Measurements from ENCODE around the gene STEAP3. TPM values are rescaled to one million over a fixed set of nuclear protein-coding genes. Genes with fewer than 3 reads are reported as not detected.
"Not testable (repeated sequence)": the region's sequence is repeated elsewhere in the genome, so short reads cannot be mapped to it uniquely, and the experiment has no call there.

Gene STEAP3
- total RNA-seq, 2 donors from 2014 or later: 0.11 TPM; not detected in 1

DNA sequence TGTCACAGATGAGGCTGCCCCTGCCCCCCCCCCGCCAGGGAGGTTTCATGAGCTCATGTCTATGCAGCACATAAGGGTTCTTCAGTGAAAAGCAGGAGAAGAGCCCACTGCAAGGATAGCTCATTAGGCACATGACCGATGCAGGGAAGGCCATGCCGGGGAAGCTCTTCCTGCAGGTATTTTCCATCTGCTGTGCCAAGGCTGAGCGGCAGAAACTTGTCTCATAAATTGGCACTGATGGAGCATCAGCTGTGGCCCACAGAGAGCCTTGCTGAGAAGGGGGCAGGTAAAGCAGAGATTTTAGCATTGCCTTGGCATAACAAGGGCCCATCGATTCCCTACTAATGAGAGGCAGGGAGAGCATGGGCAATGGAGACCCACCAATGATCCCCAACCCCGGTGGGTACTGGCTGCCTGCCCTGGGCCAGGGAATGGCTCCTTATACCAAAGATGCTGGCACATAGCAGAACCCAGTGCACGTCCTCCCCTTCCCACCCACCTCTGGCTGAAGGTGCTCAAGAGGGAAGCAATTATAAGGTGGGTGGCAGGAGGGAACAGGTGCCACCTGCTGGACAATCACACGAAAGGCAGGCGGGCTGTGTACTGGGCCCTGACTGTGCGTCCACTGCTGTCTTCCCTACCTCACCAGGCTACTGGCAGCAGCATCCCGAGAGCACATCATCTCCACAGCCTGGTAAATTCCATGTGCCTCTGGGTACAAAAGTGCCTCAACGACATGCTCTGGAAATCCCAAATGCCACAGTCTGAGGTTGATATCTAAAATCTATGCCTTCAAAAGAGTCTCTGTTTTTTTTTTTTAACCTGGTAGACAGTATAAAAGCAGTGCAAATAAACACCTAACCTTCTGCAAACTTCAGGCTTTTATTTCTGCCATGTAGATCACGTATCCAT is 41.4 kb downstream of the STEAP3 start:
- H3K27ac Mint-ChIP-seq: no peak overlapping the region
- H3K27me3 Mint-ChIP-seq: peaks cover 9% of the 10 kb centered on the region
- H3K9me3 Mint-ChIP-seq: no peaks in the 10 kb centered on the region
- no peaks in the 10 kb centered on the region for H3K4me1 Mint-ChIP-seq
- H3K36me3 Mint-ChIP-seq (ENCODE audit: low read depth): no peaks in the 10 kb centered on the region
- H3K4me3 Mint-ChIP-seq: no peak overlapping the region
- ATAC-seq (replicated peaks): peak; percentile 31

DNA sequence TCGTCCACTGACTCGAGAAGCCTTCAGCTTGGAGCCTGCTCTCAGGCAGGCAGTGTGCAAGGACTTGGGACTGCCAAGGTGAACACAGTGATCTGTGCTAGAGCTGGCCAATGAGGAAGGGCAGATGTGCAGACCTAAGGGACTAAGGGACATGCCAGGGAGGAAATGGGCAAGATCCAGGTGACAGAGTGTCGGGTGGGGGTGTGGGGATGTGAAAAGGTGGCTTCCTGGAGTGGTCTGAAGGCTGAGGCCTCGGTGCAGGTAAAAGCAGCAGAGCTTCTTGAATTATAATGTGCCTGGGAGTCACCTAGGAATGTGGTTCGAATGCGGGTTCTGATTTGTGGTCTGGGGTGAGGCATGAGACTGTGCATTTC is 42.0 kb downstream of the STEAP3 start:
- H3K4me3 Mint-ChIP-seq: no peak overlapping the region
- H3K9me3 Mint-ChIP-seq: no peaks in the 10 kb centered on the region
- no peaks in the 10 kb centered on the region for H3K36me3 Mint-ChIP-seq (ENCODE audit: low read depth)
- no peaks in the 10 kb centered on the region for H3K4me1 Mint-ChIP-seq
- no peak overlapping the region for H3K27ac Mint-ChIP-seq
- ATAC-seq (replicated peaks): no peak
- peaks cover 9% of the 10 kb centered on the region for H3K27me3 Mint-ChIP-seq

DNA sequence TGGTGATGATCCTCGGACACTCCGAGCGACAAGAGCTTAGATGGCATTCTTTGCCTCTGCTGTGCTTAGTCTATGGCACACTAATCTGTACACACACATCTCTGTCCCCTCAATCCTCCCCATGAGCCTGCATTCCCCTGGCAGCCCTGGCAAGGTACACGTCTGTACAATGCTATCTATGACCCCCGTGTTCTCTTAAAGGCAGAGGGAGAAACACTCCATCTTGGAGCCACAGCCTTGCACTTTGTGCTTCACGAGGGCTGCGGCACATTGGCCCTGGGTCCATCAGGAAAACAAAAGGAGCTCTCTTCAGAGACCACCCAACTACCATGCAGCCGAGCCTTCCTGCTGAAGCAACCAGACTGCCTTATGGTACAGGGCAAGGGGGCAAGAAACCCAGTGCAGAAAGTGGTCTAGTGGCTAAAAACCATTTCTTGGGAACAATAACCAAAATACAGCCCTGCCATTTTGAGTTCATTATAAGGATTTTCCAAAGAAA is 42.5 kb downstream of the STEAP3 start:
- Mint-ChIP-seq H3K9me3 (no peaks in the 10 kb centered on the region), H3K27ac (no peak overlapping the region), H3K4me3 (no peak overlapping the region), H3K36me3 (ENCODE audit: low read depth) (no peaks in the 10 kb centered on the region), H3K4me1 (no peaks in the 10 kb centered on the region), H3K27me3 (peaks cover 9% of the 10 kb centered on the region)
- no peak for ATAC-seq (replicated peaks)

DNA sequence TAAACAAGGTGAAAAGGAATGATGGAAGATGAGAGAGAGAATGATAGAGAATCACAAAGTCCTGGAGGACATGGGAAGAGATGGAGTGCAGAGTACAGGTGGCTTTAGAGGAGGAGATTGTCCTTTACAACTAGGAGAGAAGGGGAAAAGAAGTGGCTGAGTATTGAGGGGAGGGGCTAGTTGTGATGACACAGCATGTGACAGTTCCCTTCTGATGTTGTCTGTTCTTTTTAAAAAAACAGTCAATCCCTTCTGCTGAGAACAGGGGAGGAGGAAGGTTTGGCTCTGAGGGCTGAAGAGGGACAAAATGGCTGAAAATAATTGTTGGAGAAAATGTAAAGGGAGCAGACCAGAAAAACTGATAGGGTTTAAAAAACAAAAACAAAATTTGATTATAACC is 44.0 kb downstream of the STEAP3 start:
- Mint-ChIP-seq H3K36me3 (ENCODE audit: low read depth) (no peaks in the 10 kb centered on the region), H3K4me1 (no peaks in the 10 kb centered on the region), H3K9me3 (no peaks in the 10 kb centered on the region), H3K27ac (no peak overlapping the region), H3K27me3 (peaks cover 9% of the 10 kb centered on the region), H3K4me3 (no peak overlapping the region)
- no peak for ATAC-seq (replicated peaks)

DNA sequence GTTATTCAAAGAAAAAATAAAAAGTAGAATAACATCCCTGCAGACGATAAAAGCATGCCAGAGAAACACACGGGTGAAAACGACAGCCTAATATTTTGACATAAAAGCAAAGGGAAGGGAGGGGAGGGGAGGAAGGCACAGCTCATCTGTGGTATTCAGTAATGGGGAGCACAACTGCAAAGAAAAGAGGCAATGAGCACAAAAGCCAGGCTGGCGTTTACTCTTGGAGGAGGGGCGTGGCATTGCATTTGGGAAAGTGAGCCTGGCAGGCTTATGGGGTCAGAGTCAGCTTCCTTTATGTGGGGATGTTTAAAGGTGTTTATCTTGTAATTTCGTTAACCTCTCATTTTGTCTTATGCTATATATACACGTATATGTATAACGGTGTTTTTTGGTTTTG is 53.2 kb downstream of the STEAP3 start:
- H3K36me3 Mint-ChIP-seq (ENCODE audit: low read depth): no peaks in the 10 kb centered on the region
- H3K4me1 Mint-ChIP-seq: no peaks in the 10 kb centered on the region
- no peaks in the 10 kb centered on the region for H3K27me3 Mint-ChIP-seq
- H3K4me3 Mint-ChIP-seq: no peak overlapping the region
- H3K27ac Mint-ChIP-seq: no peak overlapping the region
- no peaks in the 10 kb centered on the region for H3K9me3 Mint-ChIP-seq
- no peak for ATAC-seq (replicated peaks)

DNA sequence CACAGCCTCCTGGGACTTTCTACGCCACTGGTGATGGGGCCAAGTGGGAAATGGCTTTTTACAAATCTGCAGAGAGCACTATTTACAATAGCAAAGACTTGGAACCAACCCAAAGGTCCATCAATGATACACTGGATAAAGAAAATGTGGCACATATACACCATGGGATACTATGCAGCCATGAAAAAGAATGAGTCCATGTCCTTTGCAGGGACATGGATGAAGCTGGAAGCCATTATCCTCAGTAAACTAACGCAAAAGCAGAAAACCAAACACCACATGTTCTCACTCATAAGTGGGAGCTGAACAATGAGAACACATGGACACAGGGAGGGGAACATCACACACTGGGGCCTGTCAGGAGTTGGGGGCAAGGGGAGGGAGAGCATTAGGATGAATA is 54.8 kb downstream of the STEAP3 start:
- not testable (repeated sequence) for H3K4me1 Mint-ChIP-seq; ATAC-seq (replicated peaks); H3K36me3 Mint-ChIP-seq (ENCODE audit: low read depth); H3K27me3 Mint-ChIP-seq; H3K9me3 Mint-ChIP-seq; H3K4me3 Mint-ChIP-seq; H3K27ac Mint-ChIP-seq

DNA sequence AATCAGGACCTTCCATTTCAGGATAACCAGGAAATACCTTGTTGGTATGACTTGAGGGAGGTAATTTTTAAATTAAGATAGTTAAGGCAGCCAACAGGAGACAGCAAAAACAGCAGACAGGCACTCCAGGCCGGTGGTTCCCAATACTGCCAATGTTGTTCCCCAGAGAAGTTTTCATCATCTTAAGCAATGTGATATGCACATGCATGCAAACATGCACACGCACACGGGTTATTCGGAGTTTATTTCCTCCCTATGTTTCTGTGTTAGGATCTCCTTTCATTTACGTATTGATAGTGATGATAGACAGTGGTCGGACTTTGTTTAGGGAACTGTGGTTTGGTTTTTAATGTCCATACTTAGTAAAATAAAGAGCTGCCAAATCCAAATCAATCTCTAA is 55.3 kb downstream of the STEAP3 start:
- Mint-ChIP-seq H3K9me3 (no peaks in the 10 kb centered on the region), H3K4me3 (no peak overlapping the region)
- ATAC-seq (replicated peaks): no peak

DNA sequence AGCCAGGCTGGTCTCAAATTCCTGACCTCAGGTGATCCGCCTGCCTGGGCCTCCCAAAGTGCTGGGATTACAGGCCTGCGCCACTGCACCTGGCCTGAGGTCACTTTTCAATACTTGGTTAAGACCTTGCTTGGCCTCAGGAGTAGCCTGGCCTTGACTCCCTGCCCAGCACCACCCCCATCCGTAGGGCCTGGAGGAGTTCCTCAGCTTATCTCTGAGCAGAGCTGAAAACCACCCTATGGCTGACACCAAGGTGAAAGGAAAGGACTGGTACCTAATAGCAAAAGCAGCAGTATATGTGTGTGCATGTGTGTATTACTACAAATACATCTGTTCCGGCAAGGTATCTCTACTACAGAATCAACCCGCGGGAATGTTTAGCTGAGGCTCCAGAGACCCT is 56.0 kb downstream of the STEAP3 start:
- no peaks in the 10 kb centered on the region for H3K27me3 Mint-ChIP-seq
- no peak overlapping the region for H3K4me3 Mint-ChIP-seq
- no peaks in the 10 kb centered on the region for H3K36me3 Mint-ChIP-seq (ENCODE audit: low read depth)
- H3K9me3 Mint-ChIP-seq: no peaks in the 10 kb centered on the region
- H3K27ac Mint-ChIP-seq: no peak overlapping the region
- no peak for ATAC-seq (replicated peaks)
- H3K4me1 Mint-ChIP-seq: no peaks in the 10 kb centered on the region

More for the DNA sequence above, 55.3 kb downstream of the STEAP3 start:
- H3K27ac Mint-ChIP-seq: no peak overlapping the region
- no peaks in the 10 kb centered on the region for H3K4me1 Mint-ChIP-seq
- no peaks in the 10 kb centered on the region for H3K27me3 Mint-ChIP-seq
- no peaks in the 10 kb centered on the region for H3K36me3 Mint-ChIP-seq (ENCODE audit: low read depth)

DNA sequence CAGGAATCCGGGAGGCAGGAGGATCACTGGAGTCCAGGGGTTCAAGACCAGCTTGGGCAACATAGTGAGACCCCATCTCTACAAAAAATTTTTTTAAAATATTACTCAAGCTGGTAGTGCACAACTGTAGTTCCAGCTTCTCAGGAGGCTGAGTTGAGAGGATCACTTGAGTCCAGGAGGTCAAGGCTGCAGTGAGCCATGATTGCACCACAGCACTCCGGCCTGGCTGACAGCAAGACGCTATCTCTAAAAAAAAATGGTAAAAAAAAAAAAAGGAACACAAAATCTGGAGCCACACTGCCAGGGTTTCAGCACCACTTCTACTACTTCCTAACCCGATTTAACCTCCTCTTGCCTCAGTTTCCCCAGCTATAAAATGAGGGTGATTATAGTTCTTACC is 57.0 kb downstream of the STEAP3 start:
- Mint-ChIP-seq H3K36me3 (ENCODE audit: low read depth) (no peaks in the 10 kb centered on the region), H3K27ac (no peak overlapping the region), H3K4me1 (no peaks in the 10 kb centered on the region), H3K27me3 (no peaks in the 10 kb centered on the region), H3K9me3 (no peaks in the 10 kb centered on the region), H3K4me3 (no peak overlapping the region)
- ATAC-seq (replicated peaks): no peak

DNA sequence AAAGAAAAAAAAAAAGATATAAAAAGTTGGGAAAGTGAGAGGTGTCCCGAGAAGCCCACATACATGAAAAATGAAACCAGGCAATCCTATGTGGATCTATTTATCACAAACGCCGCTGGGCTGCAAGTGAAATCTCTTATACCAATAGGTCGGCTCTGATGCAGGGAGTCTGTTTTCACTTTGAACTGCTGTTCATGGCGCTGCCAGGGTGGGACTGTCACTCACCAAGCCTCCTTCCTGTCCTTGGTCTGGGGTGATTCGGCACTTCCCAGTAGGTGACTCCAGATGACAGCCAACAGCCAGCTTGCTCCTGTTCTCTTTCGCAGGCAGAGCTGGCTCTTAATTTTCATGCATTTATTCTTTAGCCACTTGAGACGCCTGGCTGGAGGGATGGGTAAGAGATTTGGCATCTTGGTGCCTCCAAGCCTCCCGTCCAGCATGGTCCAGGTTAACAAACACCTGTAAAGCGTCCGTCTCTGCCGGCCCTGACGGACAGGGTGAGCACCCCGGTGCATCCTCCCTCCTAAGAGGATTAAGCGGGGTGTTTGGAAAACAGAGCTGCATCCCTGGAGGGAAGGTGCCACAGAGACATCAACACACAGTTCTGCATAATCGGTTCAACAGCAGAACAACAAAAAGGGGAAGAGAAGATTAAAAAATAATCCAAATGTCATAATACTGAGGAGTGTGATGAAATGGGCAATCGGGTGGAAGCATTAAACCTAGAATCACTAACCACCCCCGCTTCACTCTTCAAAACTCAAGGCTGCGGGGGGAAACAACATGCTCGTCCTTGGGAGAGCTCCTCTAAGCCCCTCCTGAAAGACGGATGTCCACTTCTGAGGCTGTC is 58.7 kb downstream of the STEAP3 start:
- no peaks in the 10 kb centered on the region for H3K27me3 Mint-ChIP-seq
- ATAC-seq (replicated peaks): no peak
- H3K27ac Mint-ChIP-seq: no peak overlapping the region
- peaks cover 5% of the 10 kb centered on the region for H3K36me3 Mint-ChIP-seq (ENCODE audit: low read depth)
- H3K9me3 Mint-ChIP-seq: no peaks in the 10 kb centered on the region
- no peaks in the 10 kb centered on the region for H3K4me1 Mint-ChIP-seq
- H3K4me3 Mint-ChIP-seq: no peak overlapping the region

DNA sequence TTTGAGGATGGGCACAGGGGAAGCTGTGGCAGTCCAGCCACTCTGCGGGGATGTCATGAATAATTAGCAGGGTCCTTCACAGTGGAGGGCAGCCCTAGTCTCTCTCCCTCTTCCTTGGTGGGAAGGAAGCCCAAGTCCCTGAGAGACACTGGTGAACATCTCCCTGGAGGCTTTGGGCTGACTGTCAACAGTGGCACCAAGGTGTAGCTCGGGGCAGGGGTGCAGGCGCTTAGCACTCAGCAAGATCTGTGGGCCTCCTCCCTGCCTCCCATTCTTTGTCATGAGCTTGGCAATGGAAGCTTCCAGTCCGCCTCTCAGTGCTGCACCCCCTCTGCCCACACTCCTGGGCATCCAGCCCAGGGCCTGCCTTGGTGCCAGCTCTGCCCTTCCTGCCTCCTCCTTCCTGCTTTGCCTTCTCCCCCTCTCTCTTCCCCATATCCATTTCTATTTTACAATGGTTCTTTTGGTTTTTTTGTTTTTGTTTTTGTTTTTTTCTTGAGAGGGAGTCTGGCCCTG is 59.4 kb downstream of the STEAP3 start:
- Mint-ChIP-seq H3K4me3 (no peak overlapping the region), H3K4me1 (no peaks in the 10 kb centered on the region), H3K27ac (no peak overlapping the region), H3K27me3 (no peaks in the 10 kb centered on the region), H3K9me3 (no peaks in the 10 kb centered on the region), H3K36me3 (ENCODE audit: low read depth) (peaks cover 5% of the 10 kb centered on the region)
- ATAC-seq (replicated peaks): no peak

DNA sequence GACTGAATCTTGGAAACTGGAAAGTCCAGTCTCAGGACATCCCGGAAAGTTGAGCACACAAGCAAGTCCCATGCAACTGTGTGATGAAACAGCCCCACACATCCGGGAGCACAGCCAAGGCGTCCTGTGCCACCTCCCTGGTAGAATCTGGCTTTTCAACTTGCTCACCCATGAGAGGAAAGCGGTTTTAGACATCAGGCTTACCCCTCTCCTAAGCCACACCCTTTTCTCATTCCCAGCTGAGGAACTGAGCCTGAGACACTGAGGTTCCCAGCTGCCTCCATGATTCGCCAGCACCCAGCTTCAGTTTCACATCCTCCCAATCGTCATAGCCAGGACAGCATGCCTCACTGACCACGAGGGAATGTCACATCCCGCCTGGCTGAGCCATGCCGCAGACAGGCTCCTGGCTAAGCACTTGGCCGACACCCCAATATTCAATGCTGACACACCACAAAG is 60.3 kb downstream of the STEAP3 start:
- no peak overlapping the region for H3K4me3 Mint-ChIP-seq
- peaks cover 5% of the 10 kb centered on the region for H3K36me3 Mint-ChIP-seq (ENCODE audit: low read depth)
- no peaks in the 10 kb centered on the region for H3K4me1 Mint-ChIP-seq
- no peaks in the 10 kb centered on the region for H3K9me3 Mint-ChIP-seq
- H3K27ac Mint-ChIP-seq: no peak overlapping the region
- H3K27me3 Mint-ChIP-seq: no peaks in the 10 kb centered on the region
- ATAC-seq (replicated peaks): no peak

DNA sequence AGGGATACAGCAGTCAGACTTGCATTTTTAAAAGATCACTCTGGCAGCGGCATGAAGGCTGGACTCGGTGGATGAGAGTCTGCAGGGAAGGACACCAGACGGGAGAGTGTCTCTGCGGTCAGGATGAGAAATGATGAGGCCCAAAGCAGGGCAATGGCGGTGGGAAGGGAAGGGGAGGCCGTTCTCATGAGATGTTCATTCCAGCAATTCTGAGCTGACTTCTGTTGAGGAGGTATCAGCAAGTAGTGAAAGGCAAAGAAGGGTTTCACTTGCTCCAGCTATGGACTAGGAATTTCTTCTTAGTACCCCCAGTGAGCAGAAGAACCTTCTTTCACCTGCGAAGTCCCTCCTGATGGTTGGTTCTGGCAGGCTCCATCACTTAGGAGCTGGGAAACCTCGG is 63.0 kb downstream of the STEAP3 start:
- ATAC-seq (replicated peaks): no peak
- Mint-ChIP-seq H3K4me1 (no peaks in the 10 kb centered on the region), H3K9me3 (no peaks in the 10 kb centered on the region), H3K4me3 (no peak overlapping the region), H3K27ac (no peak overlapping the region), H3K36me3 (ENCODE audit: low read depth) (peaks cover 5% of the 10 kb centered on the region), H3K27me3 (no peaks in the 10 kb centered on the region)

DNA sequence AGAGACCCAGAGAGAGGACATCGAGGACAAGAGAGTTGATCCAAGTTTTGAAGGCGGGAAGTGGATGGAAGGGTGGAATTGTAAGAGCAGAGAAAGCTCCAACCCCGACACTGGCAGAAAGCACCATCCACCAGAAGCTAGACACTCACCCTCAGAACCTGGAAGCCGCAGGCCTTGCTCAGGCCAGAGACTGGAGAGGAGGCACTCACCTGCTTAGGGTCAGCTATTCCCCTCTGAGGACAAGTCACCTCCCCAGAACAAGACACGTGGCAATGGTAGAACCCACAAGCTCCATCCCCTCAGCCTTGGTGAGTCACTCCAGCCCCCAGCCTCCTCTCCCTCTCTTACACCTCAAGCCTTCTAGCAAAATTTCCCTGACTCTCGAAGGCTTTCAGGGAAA is 64.9 kb downstream of the STEAP3 start:
- H3K27ac Mint-ChIP-seq: no peak overlapping the region
- H3K36me3 Mint-ChIP-seq (ENCODE audit: low read depth): peaks cover 5% of the 10 kb centered on the region
- H3K4me1 Mint-ChIP-seq: no peaks in the 10 kb centered on the region
- H3K9me3 Mint-ChIP-seq: no peaks in the 10 kb centered on the region
- no peak for ATAC-seq (replicated peaks)
- H3K4me3 Mint-ChIP-seq: no peak overlapping the region
- no peaks in the 10 kb centered on the region for H3K27me3 Mint-ChIP-seq
